Measurements from ENCODE around the gene GPC6.

GRCh38 chr13:94114166-94114565, 887.6 kb downstream of the GPC6 start:
- TF ChIP-seq EP300 (IDR thresholded peaks at IDR 0.05) (no peak), RFX5 (IDR thresholded peaks at IDR 0.05) (no peak), CTCF (IDR thresholded peaks at IDR 0.05) (no peak), CEBPB (IDR thresholded peaks at IDR 0.05) (no peak), RARB (CRISPR knock-in tag; IDR thresholded peaks at IDR 0.05) (no peak), EHF (CRISPR knock-in tag; IDR thresholded peaks at IDR 0.05) (no peak), POLR2AphosphoS2 (conservative IDR thresholded peaks at IDR 0.05; ENCODE audit: low read length) (no peak)
- TF ChIP-seq, protein P1, sequence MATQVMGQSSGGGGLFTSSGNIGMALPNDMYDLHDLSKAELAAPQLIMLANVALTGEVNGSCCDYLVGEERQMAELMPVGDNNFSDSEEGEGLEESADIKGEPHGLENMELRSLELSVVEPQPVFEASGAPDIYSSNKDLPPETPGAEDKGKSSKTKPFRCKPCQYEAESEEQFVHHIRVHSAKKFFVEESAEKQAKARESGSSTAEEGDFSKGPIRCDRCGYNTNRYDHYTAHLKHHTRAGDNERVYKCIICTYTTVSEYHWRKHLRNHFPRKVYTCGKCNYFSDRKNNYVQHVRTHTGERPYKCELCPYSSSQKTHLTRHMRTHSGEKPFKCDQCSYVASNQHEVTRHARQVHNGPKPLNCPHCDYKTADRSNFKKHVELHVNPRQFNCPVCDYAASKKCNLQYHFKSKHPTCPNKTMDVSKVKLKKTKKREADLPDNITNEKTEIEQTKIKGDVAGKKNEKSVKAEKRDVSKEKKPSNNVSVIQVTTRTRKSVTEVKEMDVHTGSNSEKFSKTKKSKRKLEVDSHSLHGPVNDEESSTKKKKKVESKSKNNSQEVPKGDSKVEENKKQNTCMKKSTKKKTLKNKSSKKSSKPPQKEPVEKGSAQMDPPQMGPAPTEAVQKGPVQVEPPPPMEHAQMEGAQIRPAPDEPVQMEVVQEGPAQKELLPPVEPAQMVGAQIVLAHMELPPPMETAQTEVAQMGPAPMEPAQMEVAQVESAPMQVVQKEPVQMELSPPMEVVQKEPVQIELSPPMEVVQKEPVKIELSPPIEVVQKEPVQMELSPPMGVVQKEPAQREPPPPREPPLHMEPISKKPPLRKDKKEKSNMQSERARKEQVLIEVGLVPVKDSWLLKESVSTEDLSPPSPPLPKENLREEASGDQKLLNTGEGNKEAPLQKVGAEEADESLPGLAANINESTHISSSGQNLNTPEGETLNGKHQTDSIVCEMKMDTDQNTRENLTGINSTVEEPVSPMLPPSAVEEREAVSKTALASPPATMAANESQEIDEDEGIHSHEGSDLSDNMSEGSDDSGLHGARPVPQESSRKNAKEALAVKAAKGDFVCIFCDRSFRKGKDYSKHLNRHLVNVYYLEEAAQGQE (IDR thresholded peaks at IDR 0.05), result no peak

All from A549 (cell line).